LHCN-M2 (cell line): ENCODE measurements around the gene CTIF. TPM values are rescaled to one million over a fixed set of nuclear protein-coding genes. Genes with fewer than 3 reads are reported as not detected.
A peak's percentile ranks its signal among the peaks of the same experiment; 100 is the strongest.

Experiments used
- DNase-seq: peaks from one replicate; pipeline ENCODE4 v3.0.0-alpha.2; 2012; ENCODE audit warnings: low read depth
- total RNA-seq: library from RNA; depleted of rRNA; stranded (reverse); fragments of >200 nt; gene quantifications from 2 replicates; pipeline ENCODE4 v1.2.3, GENCODE V29; 2014

Gene CTIF
- total RNA-seq, 1 experiment from 2014 or later: 18.1 TPM

GRCh38 chr18:48551100-48551499, 12.3 kb downstream of the CTIF start:
- DNase-seq: no peak

DNA sequence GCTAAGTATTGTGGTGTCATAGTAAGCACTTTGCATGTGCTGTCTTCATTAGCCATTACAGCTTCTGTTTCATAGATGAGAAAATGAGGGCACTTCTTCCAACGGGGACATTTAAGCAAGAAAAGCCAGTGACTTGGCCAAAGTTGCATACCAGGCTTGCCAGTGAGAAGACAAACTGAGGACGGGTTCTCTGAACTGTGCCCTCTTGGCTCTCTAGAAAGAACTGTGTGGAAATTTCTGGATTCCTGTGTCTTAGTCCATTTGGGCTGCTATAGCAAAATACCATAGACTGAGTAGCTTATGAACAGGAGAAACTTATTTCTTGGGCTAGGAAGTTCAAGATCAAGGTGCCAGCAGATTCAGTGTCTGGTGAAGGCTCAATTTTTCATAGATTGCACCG, 13.3 kb downstream of the CTIF start:
- DNase-seq: no peak

GRCh38 chr18:48553236-48553635, 14.4 kb downstream of the CTIF start:
- DNase-seq: no peak

- DNase-seq: no peak
Measured at GRCh38 chr18:48554610-48555400, 16.0 kb downstream of the CTIF start.

GRCh38 chr18:48555465-48555995, 16.7 kb downstream of the CTIF start:
- DNase-seq: no peak

GRCh38 chr18:48557640-48558174, 18.9 kb downstream of the CTIF start:
- no peak for DNase-seq

GRCh38 chr18:48558248-48558647, 19.4 kb downstream of the CTIF start:
- DNase-seq: no peak

- DNase-seq: no peak
Measured at GRCh38 chr18:48560491-48560890, 21.7 kb downstream of the CTIF start.

DNA sequence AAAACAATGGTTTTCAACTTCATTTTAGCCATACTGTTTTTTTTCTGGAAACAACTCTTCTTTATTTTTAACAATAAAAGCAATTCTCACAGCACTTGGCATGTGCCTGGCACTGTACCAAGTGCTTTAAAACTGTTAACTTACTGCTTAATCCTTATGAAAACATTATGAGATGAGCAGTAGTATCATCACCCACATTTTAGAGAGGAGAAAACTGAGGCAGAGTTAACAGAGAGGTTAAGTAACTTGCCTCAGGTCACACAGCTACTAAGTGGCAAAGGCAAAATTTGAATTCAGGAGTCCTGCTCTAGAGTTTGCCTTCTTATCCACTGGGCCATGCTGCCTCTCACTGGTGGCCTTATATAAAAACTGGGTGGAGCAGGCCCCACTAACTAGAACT, 23.2 kb downstream of the CTIF start:
- peak; percentile 31 for DNase-seq

DNA sequence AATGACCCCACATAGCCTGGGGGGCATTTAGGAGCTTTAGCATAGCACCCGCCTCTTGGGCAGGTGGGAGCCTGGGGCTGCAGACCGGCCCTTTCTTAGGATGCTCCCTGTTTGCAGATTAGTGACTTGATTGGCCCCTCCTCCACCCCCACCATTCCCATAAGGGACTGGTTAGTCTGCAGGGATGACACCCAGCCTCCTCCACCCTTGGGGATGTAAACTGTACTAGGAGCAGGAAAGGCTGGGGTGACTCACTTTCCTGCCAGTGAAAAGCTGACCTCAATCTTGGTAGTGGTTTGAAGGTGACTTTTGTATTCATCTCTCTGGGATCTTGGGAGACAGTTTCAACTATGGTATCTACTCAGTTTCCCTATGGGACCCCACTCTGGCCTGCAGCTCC, 24.2 kb downstream of the CTIF start:
- DNase-seq: peak; percentile 81

DNA sequence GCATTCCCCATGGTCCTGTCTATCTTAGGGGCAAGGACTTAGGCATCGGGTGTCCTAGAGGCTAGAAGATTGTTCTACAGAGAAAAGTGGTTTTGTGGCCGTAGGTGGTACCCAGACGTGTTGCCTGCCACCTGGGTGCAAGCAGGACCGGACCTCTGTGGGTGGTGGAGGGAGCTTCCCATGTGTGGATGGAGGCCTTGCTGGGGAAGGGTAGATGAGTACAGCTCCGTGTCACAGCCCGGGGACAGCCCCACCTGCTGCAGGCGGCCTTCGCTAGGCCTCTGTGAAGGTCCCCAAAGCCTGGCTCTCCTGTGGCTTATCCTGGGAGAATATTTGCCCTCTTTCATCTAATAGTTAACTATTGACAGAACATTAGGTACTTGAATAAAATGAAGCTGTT, 25.3 kb downstream of the CTIF start:
- no peak for DNase-seq

DNA sequence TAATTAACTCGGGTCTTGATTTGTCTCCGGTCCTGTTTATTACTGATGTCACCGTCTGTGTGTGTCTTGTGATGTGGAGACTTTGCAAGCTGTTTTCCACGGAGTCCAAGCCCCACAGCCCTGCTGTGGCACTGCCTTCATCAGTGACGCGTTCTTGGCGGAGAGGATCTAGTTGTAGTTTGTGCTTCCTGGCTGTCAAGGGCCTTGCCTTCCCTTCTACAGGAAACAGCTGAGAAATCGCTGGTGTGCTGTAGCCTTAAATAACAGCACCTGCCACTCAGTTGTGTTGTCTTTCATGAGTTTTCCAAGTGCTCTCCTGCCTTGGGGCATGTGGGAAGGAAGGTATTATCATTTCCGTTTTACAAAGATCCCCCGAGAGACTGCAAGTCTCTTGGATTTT, 26.3 kb downstream of the CTIF start:
- DNase-seq: no peak

GRCh38 chr18:48566589-48566988, 27.8 kb downstream of the CTIF start:
- no peak for DNase-seq

DNA sequence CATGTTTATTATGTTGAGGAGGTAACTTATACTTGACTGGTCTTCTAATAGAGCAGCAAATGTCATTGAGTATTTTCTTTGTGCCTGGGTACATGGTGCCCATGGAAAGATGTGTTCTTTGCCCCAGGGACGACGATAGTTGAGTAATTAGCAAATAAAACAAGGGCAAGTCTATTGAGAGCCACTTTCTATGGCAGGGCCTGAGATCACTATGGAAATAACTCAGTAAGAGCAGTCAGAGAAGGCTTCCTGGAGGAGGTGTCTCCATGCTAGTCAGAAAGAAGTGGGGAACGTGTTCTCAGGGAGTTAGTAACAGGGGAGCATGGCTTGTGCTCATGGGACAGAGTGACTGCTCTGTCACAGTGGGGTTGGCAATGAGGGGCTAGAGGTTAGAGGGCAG, 28.6 kb downstream of the CTIF start:
- DNase-seq: no peak

DNA sequence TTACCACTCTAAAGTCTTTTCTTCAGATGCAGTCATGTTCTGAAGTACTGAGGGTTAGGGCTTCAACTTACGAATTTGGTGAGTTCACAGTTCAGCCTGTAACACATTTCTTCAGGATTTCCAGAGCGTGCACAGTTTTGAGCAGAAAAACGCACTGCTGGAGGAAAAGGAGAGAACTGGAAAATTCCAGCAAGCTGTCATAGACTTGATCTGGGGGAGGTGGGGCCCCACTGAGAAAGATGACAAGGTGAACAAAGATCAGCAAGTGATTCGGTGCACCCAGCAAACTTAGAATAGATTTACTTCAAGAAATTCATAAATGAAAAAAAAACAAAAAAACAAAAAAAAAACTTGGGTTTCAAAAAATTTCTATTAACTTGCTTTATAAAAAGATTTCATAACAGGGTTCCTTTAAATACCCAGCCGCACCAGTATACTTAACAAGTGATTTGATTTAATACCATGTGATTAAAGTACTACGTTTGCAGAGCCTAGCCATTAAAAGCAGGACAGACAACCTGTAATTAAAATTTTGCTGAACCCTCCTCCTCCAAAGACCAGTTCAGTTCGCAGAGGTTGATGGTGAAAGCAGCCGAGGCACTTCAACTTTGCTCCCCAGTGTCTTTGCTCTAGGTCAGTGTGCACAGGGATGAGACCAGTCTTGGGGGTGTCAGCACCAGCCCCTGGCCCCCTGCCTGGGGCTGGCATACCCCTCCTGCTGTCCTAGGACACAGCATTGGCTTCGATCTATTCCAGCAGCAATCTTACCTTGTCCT, 30.5 kb downstream of the CTIF start:
- no peak for DNase-seq

GRCh38 chr18:48569915-48570264, 31.1 kb downstream of the CTIF start:
- no peak for DNase-seq

DNA sequence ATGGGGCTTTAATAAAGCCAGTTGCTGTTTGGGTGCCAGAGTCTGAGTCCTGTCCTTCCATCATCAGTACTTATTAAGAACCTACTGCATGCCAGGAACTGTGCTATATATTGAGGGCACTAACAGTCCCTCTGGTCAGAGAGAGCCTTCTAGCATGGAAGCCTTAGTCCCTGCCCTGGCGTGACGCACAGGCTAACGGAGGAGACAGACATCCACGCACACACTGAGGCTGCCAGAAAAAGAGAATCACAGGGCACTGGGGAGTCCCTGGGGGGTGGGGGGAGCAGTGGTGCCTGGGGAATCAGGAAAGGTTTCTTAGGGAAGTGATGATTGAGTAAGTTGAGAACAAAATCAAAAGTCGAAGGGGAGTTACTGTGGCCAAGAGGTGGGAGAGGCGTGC, 31.5 kb downstream of the CTIF start:
- DNase-seq: no peak

- no peak for DNase-seq
Measured at GRCh38 chr18:48571639-48572384, 33.0 kb downstream of the CTIF start.

- peak; percentile 41 for DNase-seq
Measured at GRCh38 chr18:48572402-48573126, 33.7 kb downstream of the CTIF start.

GRCh38 chr18:48573632-48574283, 34.9 kb downstream of the CTIF start:
- no peak for DNase-seq
